Endodermal cell (in vitro differentiated cells): ENCODE results near the gene FCRL3. TPM values are rescaled to one million over a fixed set of nuclear protein-coding genes. Genes with fewer than 3 reads are reported as not detected.

Experiments used
- DNase-seq: peaks from one replicate; pipeline ENCODE4 v3.0.0-alpha.2; 2017
- H3K27ac ChIP-seq: 2 replicates; pipeline ENCODE4 v1.5.1; 2013; ENCODE audit warnings: mild to moderate bottlenecking, low read depth, low read length, moderate library complexity
- H3K27me3 ChIP-seq: 2 replicates; pipeline ENCODE4 v1.6.1; 2013; ENCODE audit warnings: mild to moderate bottlenecking, low read length, moderate library complexity; ENCODE audit not compliant: insufficient read depth, control insufficient read depth, poor library complexity, severe bottlenecking
- H3K36me3 ChIP-seq: 2 replicates; pipeline ENCODE4 v1.7.0; 2013; ENCODE audit warnings: mild to moderate bottlenecking, low read length, moderate library complexity; ENCODE audit not compliant: control insufficient read depth, insufficient read depth
- H3K4me1 ChIP-seq: one replicate; pipeline ENCODE4 v1.7.0; 2013; ENCODE audit warnings: low read length; ENCODE audit not compliant: control insufficient read depth, insufficient read depth
- H3K4me3 ChIP-seq: 2 replicates; pipeline ENCODE4 v1.5.1; 2013; ENCODE audit warnings: mild to moderate bottlenecking, low read length, moderate library complexity
- H3K9ac ChIP-seq: 2 replicates; pipeline ENCODE4 v1.6.1; 2013; ENCODE audit warnings: mild to moderate bottlenecking, low read length, moderate library complexity; ENCODE audit not compliant: poor library complexity, severe bottlenecking; ENCODE audit errors: extremely low read depth
- H3K9me3 ChIP-seq: 2 replicates; pipeline ENCODE4 v1.6.1; 2013; ENCODE audit warnings: mild to moderate bottlenecking, low read length, moderate library complexity; ENCODE audit not compliant: control insufficient read depth
- H3K27ac Mint-ChIP-seq: 2 replicates; pipeline ENCODE4 v1.8.0; 2020; ENCODE audit warnings: mixed read lengths
- H3K27me3 Mint-ChIP-seq: 2 replicates; pipeline ENCODE4 v1.8.0; 2021; ENCODE audit warnings: mild to moderate bottlenecking, mixed read lengths; ENCODE audit not compliant: insufficient read depth
- H3K36me3 Mint-ChIP-seq: 2 replicates; pipeline ENCODE4 v1.8.0; 2020; ENCODE audit warnings: low read depth, mixed read lengths
- H3K4me1 Mint-ChIP-seq: 2 replicates; pipeline ENCODE4 v1.8.0; 2020; ENCODE audit warnings: mixed read lengths
- H3K4me3 Mint-ChIP-seq: 2 replicates; pipeline ENCODE4 v1.8.0; 2020; ENCODE audit warnings: mild to moderate bottlenecking, moderate library complexity, mixed read lengths
- H3K9me3 Mint-ChIP-seq: 2 replicates; pipeline ENCODE4 v1.8.0; 2020; ENCODE audit warnings: mild to moderate bottlenecking, mixed read lengths
- CTCF ChIP-seq: fragments of 200-600 bp; sonication (generic); conservative IDR thresholded peaks from 2 replicates; pipeline ENCODE4 v1.5.0; 2021; ENCODE audit warnings: antibody characterized with exemption, mild to moderate bottlenecking
- WGBS, 2 experiments: methylation state at CpG; one replicate each; pipeline versions ENCODE4 v1.1.5 to v1.1.7; 2013; ENCODE audit warnings: missing lambda C conversion rate in 2 of 2, mixed read lengths in 1 of 2; ENCODE audit not compliant: insufficient coverage in 1 of 2, insufficient read length in 1 of 2; 5-methylcytosine and 5-hydroxymethylcytosine counted together
- total RNA-seq, 2 donors: library from RNA; stranded (reverse); fragmentation: NEBNext Ultra II Directional in 1 of 2; extraction: Animal tissue kit (Norgen Biotek cat#: 25700) in 1 of 2; gene quantifications; 2 replicates in 1 of 2; 3 replicates in 1 of 2; pipeline ENCODE4 v1.2.1, GENCODE V29; 2021

Gene FCRL3
- total RNA-seq, 2 donors from 2014 or later, result not detected

- no peaks in the 10 kb centered on the region for H3K9me3 ChIP-seq
- 82 to 93% methylated on average over 2 to 3 of the region's 3 CpGs for WGBS, 2 experiments
- H3K4me1 ChIP-seq, result no peaks in the 10 kb centered on the region
- H3K4me3 ChIP-seq, result no peak overlapping the region
- Mint-ChIP-seq H3K27ac (no peak overlapping the region), H3K27me3 (no peaks in the 10 kb centered on the region), H3K9me3 (no peaks in the 10 kb centered on the region), H3K4me1 (no peaks in the 10 kb centered on the region), H3K36me3 (no peaks in the 10 kb centered on the region), H3K4me3 (no peak overlapping the region)
- H3K9ac ChIP-seq, result no peak overlapping the region
- H3K27me3 ChIP-seq, result no peaks in the 10 kb centered on the region
- no peaks in the 10 kb centered on the region for H3K36me3 ChIP-seq
- no peak for TF ChIP-seq CTCF
- DNase-seq, result no peak
- H3K27ac ChIP-seq, result no peak overlapping the region
Measured at GRCh38 chr1:157658571-157658970, 42.0 kb downstream of the FCRL3 start.

- no peaks in the 10 kb centered on the region for H3K4me1 Mint-ChIP-seq
- H3K4me3 Mint-ChIP-seq, result no peak overlapping the region
- H3K9me3 ChIP-seq, result no peaks in the 10 kb centered on the region
- no peaks in the 10 kb centered on the region for H3K27me3 ChIP-seq
- no peaks in the 10 kb centered on the region for H3K36me3 ChIP-seq
- no peak for TF ChIP-seq CTCF
- no peak overlapping the region for H3K9ac ChIP-seq
- no peak overlapping the region for H3K27ac ChIP-seq
- no peaks in the 10 kb centered on the region for H3K4me1 ChIP-seq
- H3K27me3 Mint-ChIP-seq, result no peaks in the 10 kb centered on the region
- H3K36me3 Mint-ChIP-seq, result no peaks in the 10 kb centered on the region
- no peak overlapping the region for H3K27ac Mint-ChIP-seq
- WGBS, 2 experiments, result 71 to 74% methylated on average over 1 to 3 of the region's 3 CpGs
- H3K4me3 ChIP-seq, result no peak overlapping the region
- H3K9me3 Mint-ChIP-seq, result no peaks in the 10 kb centered on the region
- no peak for DNase-seq
Measured at GRCh38 chr1:157653494-157653873, 47.1 kb downstream of the FCRL3 start.

GRCh38 chr1:157652859-157653493 is 47.6 kb downstream of the FCRL3 start:
- H3K4me3 ChIP-seq, result no peak overlapping the region
- Mint-ChIP-seq H3K36me3 (no peaks in the 10 kb centered on the region), H3K9me3 (no peaks in the 10 kb centered on the region), H3K27me3 (no peaks in the 10 kb centered on the region), H3K4me1 (no peaks in the 10 kb centered on the region), H3K4me3 (no peak overlapping the region), H3K27ac (no peak overlapping the region)
- no peaks in the 10 kb centered on the region for H3K27me3 ChIP-seq
- no peak for DNase-seq
- no peak overlapping the region for H3K9ac ChIP-seq
- no peaks in the 10 kb centered on the region for H3K9me3 ChIP-seq
- no peaks in the 10 kb centered on the region for H3K36me3 ChIP-seq
- H3K27ac ChIP-seq, result no peak overlapping the region
- no peaks in the 10 kb centered on the region for H3K4me1 ChIP-seq
- no peak for TF ChIP-seq CTCF
- 91 to 92% methylated on average over 4 to 5 of the region's 5 CpGs for WGBS, 2 experiments
